Peyer's patch (tissue), 4 donors: ENCODE results near the gene WWC1. TPM values are rescaled to one million over a fixed set of nuclear protein-coding genes. Genes with fewer than 3 reads are reported as not detected.
A peak's percentile ranks its signal among the peaks of the same experiment; 100 is the strongest.

Experiments used
- DNase-seq, 3 donors: peaks; one replicate each; pipeline ENCODE4 v3.0.0-alpha.2; 2017 to 2019
- H3K27ac ChIP-seq, 4 donors: fragments of 200-600 bp; sonication (generic); one replicate each; pipeline ENCODE4 v1.5.1; 2016 to 2019
- H3K27me3 ChIP-seq, 2 donors: fragments of 200-600 bp; sonication (generic); one replicate each; pipeline ENCODE4 v1.5.1; 2019
- H3K36me3 ChIP-seq, 3 donors: fragments of 200-600 bp; sonication (generic); one replicate each; pipeline ENCODE4 v1.5.1; 2016 to 2019
- H3K4me1 ChIP-seq, 4 donors: fragments of 200-600 bp; sonication (generic); one replicate each; pipeline ENCODE4 v1.5.1; 2016 to 2019
- H3K4me3 ChIP-seq, 4 donors: fragments of 200-600 bp; sonication (generic); 1 replicate in 3 of 4; 2 replicates in 1 of 4; pipeline ENCODE4 v1.5.1; 2016 to 2019; ENCODE audit warnings: mild to moderate bottlenecking in 1 of 4
- H3K9me3 ChIP-seq, 4 donors: fragments of 200-600 bp; sonication (generic); one replicate each; pipeline ENCODE4 v1.5.1; 2016 to 2019; ENCODE audit warnings: mild to moderate bottlenecking in 1 of 4
- POLR2A ChIP-seq, 2 donors: fragments of 450-650 bp; IDR thresholded peaks; one replicate each; pipeline ENCODE4 v1.5.1; 2017; ENCODE audit warnings: antibody characterized with exemption in 2 of 2, mild to moderate bottlenecking in 2 of 2, moderate library complexity in 2 of 2
- total RNA-seq, 4 donors: library from RNA; depleted of rRNA; stranded (reverse); fragments of >200 nt; gene quantifications; one replicate each; pipeline ENCODE4 v1.1.0, GENCODE V29; 2016
- TF ChIP-seq, protein P1 (sequence below), 6 experiments: fragments of 450-650 bp in 4 of 6; fragments of 200-600 bp in 2 of 6; sonication (generic) in 1 of 6; IDR thresholded peaks; one replicate each; pipeline ENCODE4 v1.5.1; 2017 to 2019; ENCODE audit warnings: antibody characterized with exemption in 6 of 6, mild to moderate bottlenecking in 3 of 6, moderate library complexity in 1 of 6

Gene WWC1
- total RNA-seq, 4 donors from 2014 or later, result 47.0 to 63.2 (median 52.8) TPM

GRCh38 chr5:168268949-168269936 is 22.2 kb upstream of the WWC1 start:
- TF ChIP-seq, protein P1, sequence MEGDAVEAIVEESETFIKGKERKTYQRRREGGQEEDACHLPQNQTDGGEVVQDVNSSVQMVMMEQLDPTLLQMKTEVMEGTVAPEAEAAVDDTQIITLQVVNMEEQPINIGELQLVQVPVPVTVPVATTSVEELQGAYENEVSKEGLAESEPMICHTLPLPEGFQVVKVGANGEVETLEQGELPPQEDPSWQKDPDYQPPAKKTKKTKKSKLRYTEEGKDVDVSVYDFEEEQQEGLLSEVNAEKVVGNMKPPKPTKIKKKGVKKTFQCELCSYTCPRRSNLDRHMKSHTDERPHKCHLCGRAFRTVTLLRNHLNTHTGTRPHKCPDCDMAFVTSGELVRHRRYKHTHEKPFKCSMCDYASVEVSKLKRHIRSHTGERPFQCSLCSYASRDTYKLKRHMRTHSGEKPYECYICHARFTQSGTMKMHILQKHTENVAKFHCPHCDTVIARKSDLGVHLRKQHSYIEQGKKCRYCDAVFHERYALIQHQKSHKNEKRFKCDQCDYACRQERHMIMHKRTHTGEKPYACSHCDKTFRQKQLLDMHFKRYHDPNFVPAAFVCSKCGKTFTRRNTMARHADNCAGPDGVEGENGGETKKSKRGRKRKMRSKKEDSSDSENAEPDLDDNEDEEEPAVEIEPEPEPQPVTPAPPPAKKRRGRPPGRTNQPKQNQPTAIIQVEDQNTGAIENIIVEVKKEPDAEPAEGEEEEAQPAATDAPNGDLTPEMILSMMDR (IDR thresholded peaks at IDR 0.05), result peak; percentile 50 to 96 (median 83)
- TF ChIP-seq POLR2A (IDR thresholded peaks at IDR 0.05), result no peak
- Histone ChIP-seq H3K36me3 (no peaks in the 10 kb centered on the region), H3K4me1 (peaks cover 0 to 21% (median 6%) of the 10 kb centered on the region in 4 donors), H3K27me3 (no peaks in the 10 kb centered on the region), H3K9me3 (no peaks in the 10 kb centered on the region), H3K27ac (peak overlapping the region in 3 of 4 donors; percentile 34 to 49 (median 40)), H3K4me3 (peak overlapping the region in 3 of 4 donors; percentile 18 to 51 (median 38))
- DNase-seq, result peak; percentile 74 to 91 (median 89)

DNA sequence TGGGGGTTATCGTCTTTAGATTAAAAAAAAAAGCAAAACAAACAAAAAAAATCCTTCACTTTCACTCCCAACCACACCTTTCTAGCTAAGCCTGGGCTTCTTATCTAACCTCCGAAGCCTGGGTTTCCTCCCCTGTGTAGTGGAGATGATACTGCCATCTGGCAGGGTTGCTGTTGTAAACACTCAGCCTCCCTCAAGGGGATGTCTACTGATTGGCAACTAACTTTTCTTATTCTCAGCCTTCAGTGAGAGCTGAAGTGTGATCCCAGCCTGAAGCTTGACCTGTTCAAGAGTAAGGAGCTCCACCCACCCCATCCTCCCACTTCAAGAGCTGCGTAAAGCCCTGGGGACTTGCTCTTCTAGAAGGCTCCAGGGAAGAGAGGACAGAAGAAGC is 21.5 kb upstream of the WWC1 start:
- Histone ChIP-seq H3K4me3 (no peak overlapping the region), H3K4me1 (peaks cover 0 to 21% (median 6%) of the 10 kb centered on the region in 4 donors), H3K27me3 (no peaks in the 10 kb centered on the region), H3K27ac (peak overlapping the region in 3 of 4 donors; percentile 34 to 49 (median 40)), H3K36me3 (no peaks in the 10 kb centered on the region), H3K9me3 (no peaks in the 10 kb centered on the region)
- TF ChIP-seq POLR2A (IDR thresholded peaks at IDR 0.05), result no peak
- TF ChIP-seq, protein P1 (IDR thresholded peaks at IDR 0.05), result no peak
- no peak for DNase-seq

GRCh38 chr5:168270476-168270875 is 21.0 kb upstream of the WWC1 start:
- peaks cover 0 to 21% (median 6%) of the 10 kb centered on the region in 4 donors for H3K4me1 ChIP-seq
- H3K4me3 ChIP-seq, result no peak overlapping the region
- peak overlapping the region in 2 of 4 donors; percentile 40 to 49 for H3K27ac ChIP-seq
- DNase-seq, result peak in 1 of 3 donors; percentile 68
- H3K9me3 ChIP-seq, result no peaks in the 10 kb centered on the region
- H3K27me3 ChIP-seq, result no peaks in the 10 kb centered on the region
- TF ChIP-seq, protein P1 (IDR thresholded peaks at IDR 0.05), result no peak
- no peak for TF ChIP-seq POLR2A (IDR thresholded peaks at IDR 0.05)
- no peaks in the 10 kb centered on the region for H3K36me3 ChIP-seq

GRCh38 chr5:168273056-168273980 is 18.1 kb upstream of the WWC1 start:
- Histone ChIP-seq H3K4me1 (peaks cover 0 to 30% (median 6%) of the 10 kb centered on the region in 4 donors), H3K36me3 (no peaks in the 10 kb centered on the region), H3K4me3 (no peak overlapping the region), H3K27me3 (no peaks in the 10 kb centered on the region), H3K27ac (no peak overlapping the region), H3K9me3 (no peaks in the 10 kb centered on the region)
- DNase-seq, result no peak
- TF ChIP-seq, protein P1 (IDR thresholded peaks at IDR 0.05), result no peak
- no peak for TF ChIP-seq POLR2A (IDR thresholded peaks at IDR 0.05)

GRCh38 chr5:168274406-168274805 is 17.0 kb upstream of the WWC1 start:
- Histone ChIP-seq H3K4me3 (no peak overlapping the region), H3K27ac (no peak overlapping the region), H3K4me1 (peaks cover 0 to 22% (median 4%) of the 10 kb centered on the region in 4 donors), H3K27me3 (no peaks in the 10 kb centered on the region), H3K36me3 (no peaks in the 10 kb centered on the region), H3K9me3 (no peaks in the 10 kb centered on the region)
- no peak for TF ChIP-seq POLR2A (IDR thresholded peaks at IDR 0.05)
- TF ChIP-seq, protein P1 (IDR thresholded peaks at IDR 0.05), result no peak
- DNase-seq, result no peak
